COLO829 (cell line): Measurements from ENCODE around the gene FHOD3.

Experiments used
- DNase-seq: peaks from one replicate; pipeline ENCODE4 v3.0.0; 2012; ENCODE audit warnings: low spot score

FHOD3 gene

GRCh38 chr18:36630917-36631316, 333.4 kb downstream of the FHOD3 start:
- DNase-seq, result no peak

GRCh38 chr18:36633961-36634412, 336.5 kb downstream of the FHOD3 start:
- DNase-seq, result no peak

GRCh38 chr18:36634573-36635216, 337.2 kb downstream of the FHOD3 start:
- peak; percentile 46 for DNase-seq

GRCh38 chr18:36635414-36636096, 338.0 kb downstream of the FHOD3 start:
- DNase-seq, result no peak

GRCh38 chr18:36636237-36636817, 338.8 kb downstream of the FHOD3 start:
- DNase-seq, result no peak

GRCh38 chr18:36638224-36638623, 340.7 kb downstream of the FHOD3 start:
- no peak for DNase-seq

- DNase-seq, result no peak
Measured at GRCh38 chr18:36640021-36640952, 342.8 kb downstream of the FHOD3 start.

- no peak for DNase-seq
Measured at GRCh38 chr18:36643061-36643460, 345.5 kb downstream of the FHOD3 start.

GRCh38 chr18:36648803-36649202, 351.3 kb downstream of the FHOD3 start:
- no peak for DNase-seq

GRCh38 chr18:36649205-36649604, 351.7 kb downstream of the FHOD3 start:
- no peak for DNase-seq

- DNase-seq, result no peak
Measured at GRCh38 chr18:36650266-36650665, 352.8 kb downstream of the FHOD3 start.

- no peak for DNase-seq
Measured at GRCh38 chr18:36650906-36651305, 353.4 kb downstream of the FHOD3 start.

- no peak for DNase-seq
Measured at GRCh38 chr18:36652503-36652902, 355.0 kb downstream of the FHOD3 start.

GRCh38 chr18:36653141-36653869, 355.8 kb downstream of the FHOD3 start:
- no peak for DNase-seq

- DNase-seq, result no peak
Measured at GRCh38 chr18:36653870-36654269, 356.4 kb downstream of the FHOD3 start.

- DNase-seq, result no peak
Measured at GRCh38 chr18:36655074-36655473, 357.6 kb downstream of the FHOD3 start.

GRCh38 chr18:36655930-36656329, 358.4 kb downstream of the FHOD3 start:
- DNase-seq, result no peak

- DNase-seq, result no peak
Measured at GRCh38 chr18:36658611-36659010, 361.1 kb downstream of the FHOD3 start.

- DNase-seq, result no peak
Measured at GRCh38 chr18:36660311-36660710, 362.8 kb downstream of the FHOD3 start.

GRCh38 chr18:36661999-36662398, 364.5 kb downstream of the FHOD3 start:
- DNase-seq, result peak; percentile 11

GRCh38 chr18:36663312-36663711, 365.8 kb downstream of the FHOD3 start:
- no peak for DNase-seq

GRCh38 chr18:36665952-36666351, 368.4 kb downstream of the FHOD3 start:
- DNase-seq, result no peak
